Suprapubic skin (tissue), 3 donors: ENCODE measurements around the gene SCAP.

ENCODE experiments used
- POLR2A ChIP-seq, 2 donors: fragments of 450-650 bp; IDR thresholded peaks; one replicate each; pipeline ENCODE4 v1.6.1; 2017; ENCODE audit warnings: antibody characterized with exemption in 2 of 2, mild to moderate bottlenecking in 2 of 2, moderate library complexity in 2 of 2
- TF ChIP-seq, protein P1 (sequence below), 2 donors: fragments of 200-600 bp in 1 of 2; fragments of 450-650 bp in 1 of 2; sonication (generic) in 1 of 2; IDR thresholded peaks; one replicate each; pipeline ENCODE4 v1.5.1; 2016 to 2019; ENCODE audit warnings: antibody characterized with exemption in 2 of 2, mild to moderate bottlenecking in 1 of 2, moderate library complexity in 1 of 2

DNA sequence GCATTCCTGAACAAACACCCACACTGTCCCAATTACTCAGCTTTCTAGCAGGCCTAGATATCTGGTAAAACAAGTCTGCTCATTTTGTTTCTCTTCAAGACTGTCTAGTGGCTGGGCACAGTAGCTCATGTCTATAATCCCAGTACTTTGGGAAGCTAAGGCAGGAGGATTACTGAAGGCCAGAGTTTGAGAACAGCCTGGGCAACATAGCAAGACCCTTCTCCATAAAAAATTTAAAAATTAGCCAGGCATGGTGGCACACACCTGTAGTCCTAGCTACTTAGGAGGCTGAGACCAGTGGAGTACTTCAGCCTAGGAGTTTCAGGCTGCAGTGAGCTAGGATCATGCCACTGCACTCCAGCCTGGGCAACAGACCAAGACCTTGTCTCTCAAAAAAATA is 101.2 kb downstream of the SCAP start:
- TF ChIP-seq POLR2A (IDR thresholded peaks at IDR 0.05): no peak
- TF ChIP-seq, protein P1, sequence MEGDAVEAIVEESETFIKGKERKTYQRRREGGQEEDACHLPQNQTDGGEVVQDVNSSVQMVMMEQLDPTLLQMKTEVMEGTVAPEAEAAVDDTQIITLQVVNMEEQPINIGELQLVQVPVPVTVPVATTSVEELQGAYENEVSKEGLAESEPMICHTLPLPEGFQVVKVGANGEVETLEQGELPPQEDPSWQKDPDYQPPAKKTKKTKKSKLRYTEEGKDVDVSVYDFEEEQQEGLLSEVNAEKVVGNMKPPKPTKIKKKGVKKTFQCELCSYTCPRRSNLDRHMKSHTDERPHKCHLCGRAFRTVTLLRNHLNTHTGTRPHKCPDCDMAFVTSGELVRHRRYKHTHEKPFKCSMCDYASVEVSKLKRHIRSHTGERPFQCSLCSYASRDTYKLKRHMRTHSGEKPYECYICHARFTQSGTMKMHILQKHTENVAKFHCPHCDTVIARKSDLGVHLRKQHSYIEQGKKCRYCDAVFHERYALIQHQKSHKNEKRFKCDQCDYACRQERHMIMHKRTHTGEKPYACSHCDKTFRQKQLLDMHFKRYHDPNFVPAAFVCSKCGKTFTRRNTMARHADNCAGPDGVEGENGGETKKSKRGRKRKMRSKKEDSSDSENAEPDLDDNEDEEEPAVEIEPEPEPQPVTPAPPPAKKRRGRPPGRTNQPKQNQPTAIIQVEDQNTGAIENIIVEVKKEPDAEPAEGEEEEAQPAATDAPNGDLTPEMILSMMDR (IDR thresholded peaks at IDR 0.05): no peak
